ENCODE data around the gene PNKP. TPM values are rescaled to one million over a fixed set of nuclear protein-coding genes. Genes with fewer than 3 reads are reported as not detected.

PNKP gene
- total RNA-seq, 1 experiment from 2014 or later: 130 TPM

GRCh38 chr19:49889038-49889686 is 21.8 kb upstream of the PNKP start:
- Histone ChIP-seq H3K4me1 (ENCODE audit: insufficient read depth, low read length, poor library complexity, severe bottlenecking) (no peaks in the 10 kb centered on the region), H3K27me3 (replicated peaks; ENCODE audit: insufficient read depth, low read depth, low read length, poor library complexity) (no peaks in the 10 kb centered on the region), H3K27ac (ENCODE audit: low read depth, low read length, poor library complexity, severe bottlenecking) (no peak overlapping the region), H3K4me3 (ENCODE audit: low read depth, low read length, poor library complexity, severe bottlenecking) (no peak overlapping the region), H3K36me3 (ENCODE audit: insufficient read depth, low read length, poor library complexity, severe bottlenecking) (peaks cover 6% of the 10 kb centered on the region), H3K9me3 (ENCODE audit: low read depth, low read length, poor library complexity, severe bottlenecking) (no peaks in the 10 kb centered on the region)
- BruUV-seq (replicated peaks): no TSS peak
- intact Hi-C loops (cut with micrococcal nuclease; ENCODE audit: unreplicated experiment): no loop called here
- DNase-seq (ENCODE audit: low spot score): no peak
- CTCF ChIA-PET: no interaction called here
- TF ChIP-seq CTCF (conservative IDR thresholded peaks at IDR 0.05; ENCODE audit: low read depth, low read length): no peak
- TF ChIP-seq EZH2 (IDR thresholded peaks at IDR 0.05; ENCODE audit: borderline replicate concordance, low read depth, low read length, poor library complexity, severe bottlenecking): no peak
- POLR2A ChIA-PET (ENCODE audit: low non-redundant PET): no interaction called here

- ChIA-PET CTCF (interaction anchor here (0.6 kb wide), 1 partner anchor 836 kb away, joined by 4 read pairs; no protein-coding TSS in a partner anchor), POLR2A (ENCODE audit: low non-redundant PET) (no interaction called here)
- H3K36me3 ChIP-seq (ENCODE audit: insufficient read depth, low read length, poor library complexity, severe bottlenecking): peaks cover 13% of the 10 kb centered on the region
- H3K27ac ChIP-seq (ENCODE audit: low read depth, low read length, poor library complexity, severe bottlenecking): no peak overlapping the region
- no peaks in the 10 kb centered on the region for H3K27me3 ChIP-seq (replicated peaks; ENCODE audit: insufficient read depth, low read depth, low read length, poor library complexity)
- BruUV-seq (replicated peaks): no TSS peak
- intact Hi-C loops (cut with micrococcal nuclease; ENCODE audit: unreplicated experiment): no loop called here
- no peak for DNase-seq (ENCODE audit: low spot score)
- TF ChIP-seq CTCF (conservative IDR thresholded peaks at IDR 0.05; ENCODE audit: low read depth, low read length) (no peak), EZH2 (IDR thresholded peaks at IDR 0.05; ENCODE audit: borderline replicate concordance, low read depth, low read length, poor library complexity, severe bottlenecking) (no peak)
- H3K4me3 ChIP-seq (ENCODE audit: low read depth, low read length, poor library complexity, severe bottlenecking): no peak overlapping the region
- H3K9me3 ChIP-seq (ENCODE audit: low read depth, low read length, poor library complexity, severe bottlenecking): no peaks in the 10 kb centered on the region
- H3K4me1 ChIP-seq (ENCODE audit: insufficient read depth, low read length, poor library complexity, severe bottlenecking): no peaks in the 10 kb centered on the region
Measured at GRCh38 chr19:49888510-49888824, 21.1 kb upstream of the PNKP start.

- no peak for DNase-seq (ENCODE audit: low spot score)
- Histone ChIP-seq H3K36me3 (ENCODE audit: insufficient read depth, low read length, poor library complexity, severe bottlenecking) (peaks cover 19% of the 10 kb centered on the region), H3K9me3 (ENCODE audit: low read depth, low read length, poor library complexity, severe bottlenecking) (peaks cover 4% of the 10 kb centered on the region), H3K4me3 (ENCODE audit: low read depth, low read length, poor library complexity, severe bottlenecking) (no peak overlapping the region), H3K4me1 (ENCODE audit: insufficient read depth, low read length, poor library complexity, severe bottlenecking) (no peaks in the 10 kb centered on the region), H3K27me3 (replicated peaks; ENCODE audit: insufficient read depth, low read depth, low read length, poor library complexity) (no peaks in the 10 kb centered on the region), H3K27ac (ENCODE audit: low read depth, low read length, poor library complexity, severe bottlenecking) (no peak overlapping the region)
- ChIA-PET CTCF (interaction anchor here (0.6 kb wide), 1 partner anchor 837 kb away, joined by 4 read pairs; no protein-coding TSS in a partner anchor), POLR2A (ENCODE audit: low non-redundant PET) (no interaction called here)
- no peak for TF ChIP-seq EZH2 (IDR thresholded peaks at IDR 0.05; ENCODE audit: borderline replicate concordance, low read depth, low read length, poor library complexity, severe bottlenecking)
- no peak for TF ChIP-seq CTCF (conservative IDR thresholded peaks at IDR 0.05; ENCODE audit: low read depth, low read length)
- BruUV-seq (replicated peaks): no TSS peak
- intact Hi-C loops (cut with micrococcal nuclease; ENCODE audit: unreplicated experiment): no loop called here
Measured at GRCh38 chr19:49887665-49888509, 20.5 kb upstream of the PNKP start.
